Pancreas (tissue), 10 donors: ENCODE results near the gene COL9A2. TPM values are rescaled to one million over a fixed set of nuclear protein-coding genes. Genes with fewer than 3 reads are reported as not detected.
A peak's percentile ranks its signal among the peaks of the same experiment; 100 is the strongest.
"Not testable (repeated sequence)": the region's sequence is repeated elsewhere in the genome, so short reads cannot be mapped to it uniquely, and the experiment has no call there.

Experiments used
- ATAC-seq, 4 donors: fragments of 200-7000 bp; cut with Tn5 transposase; one replicate each; pipeline versions ENCODE4 v1.8.0 to v1.9.1; 2020; ENCODE audit warnings: mild to moderate bottlenecking in 4 of 4, moderate library complexity in 4 of 4
- DNase-seq, 6 donors: peaks; one replicate each; pipeline ENCODE4 v3.0.0-alpha.2; 2020
- FAIRE-seq: peaks from 2 replicates; lab custom pipeline; 2012; peaks lifted over from hg19 to GRCh38; lab: Jason Lieb, UNC
- H3K27ac ChIP-seq, 4 donors: fragments of 200-600 bp; sonication (generic); 1 replicate in 3 of 4; 2 replicates in 1 of 4; pipeline versions ENCODE4 v1.5.0 to v1.8.0; 2020
- H3K27me3 ChIP-seq, 4 donors: fragments of 200-600 bp; one replicate each; pipeline ENCODE4 v1.8.0; 2021
- H3K36me3 ChIP-seq, 3 donors: fragments of 200-600 bp; sonication (generic) in 1 of 3; one replicate each; pipeline versions ENCODE4 v1.5.0 to v1.8.0; 2020 to 2021
- H3K4me1 ChIP-seq, 3 donors: fragments of 200-600 bp; one replicate each; pipeline ENCODE4 v1.8.0; 2021
- H3K4me3 ChIP-seq, 4 donors: fragments of 200-600 bp; sonication (generic) in 2 of 4; one replicate each; pipeline versions ENCODE4 v1.5.0 to v1.8.0; 2020 to 2021
- H3K9me3 ChIP-seq, 4 donors: fragments of 200-600 bp; one replicate each; pipeline ENCODE4 v1.8.0; 2021
- CTCF ChIP-seq, 4 donors: fragments of 200-600 bp; sonication (generic) in 3 of 4; IDR thresholded peaks; one replicate each; pipeline versions ENCODE4 v1.5.0 to v1.8.0; 2021; ENCODE audit warnings: antibody characterized with exemption in 4 of 4
- WGBS, 2 donors: extraction: QIAGEN DNeasy Blood & Tissue Kit; methylation state at CpG; one replicate each; pipeline ENCODE4 v1.1.7; 2013; 5-methylcytosine and 5-hydroxymethylcytosine counted together
- intact Hi-C, 3 donors: fragments of 100-400 bp; cut with DNase I; formaldehyde crosslinking; loops; one replicate each; pipeline versions ENCODE4 v1.11.1 to v1.14.2; 2022
- polyA plus RNA-seq, 2 donors: library from polyadenylated mRNA; stranded (reverse); fragments of 200-250 nt; gene quantifications; one replicate each; pipeline ENCODE4 v1.2.3, GENCODE V29; 2013
- total RNA-seq, 6 donors: library from RNA; stranded (reverse); fragmentation: NEBNext Ultra II Directional in 4 of 6; extraction: Animal tissue kit (Norgen Biotek cat#: 25700) in 4 of 6; gene quantifications; one replicate each; pipeline versions ENCODE4 v1.2.1 to v1.2.4, GENCODE V29; 2021 to 2023
- donor health status: healthy with polysubstance abuse.
- donor health status: DM: no; HTN: no; CAD: no; lungs with moderate emphysema.
- donor health status: DM: no; HTN: no; CAD: no.
- donor health status: control.
- donor health status: control.
- donor health status: Bipolar disorder and iron deficiency.
- donor health status: DM: yes; HTN: yes; CAD: no.
- donor health status: DM: no; HTN: no; CAD: no.
- donor health status: DM: no; HTN: no; CAD: no.
- donor health status: DM: yes; HTN: yes; CAD: no.

The COL9A2 gene
- total and polyA plus RNA-seq, 8 donors: 0.55 to 10.9 (median 2.1) TPM

GRCh38 chr1:40339420-40340323, 22.6 kb upstream of the COL9A2 start:
- DNase-seq (no peak), ATAC-seq (peak in 3 of 4 donors; percentile 17 to 46 (median 33)), FAIRE-seq (no peak)
- no peaks in the 10 kb centered on the region for H3K36me3 ChIP-seq
- intact Hi-C loops: loop anchor here (5.0 to 10.0 kb wide), 3 partner anchors 187 to 195 kb away; no protein-coding TSS in a partner anchor
- WGBS, 2 donors: 47 to 50% methylated on average over 6 of the region's 6 CpGs
- H3K4me3 ChIP-seq: no peak overlapping the region
- H3K4me1 ChIP-seq: no peaks in the 10 kb centered on the region
- H3K9me3 ChIP-seq: no peaks in the 10 kb centered on the region
- no peak for TF ChIP-seq CTCF (IDR thresholded peaks at IDR 0.05)
- H3K27ac ChIP-seq: no peak overlapping the region
- no peaks in the 10 kb centered on the region for H3K27me3 ChIP-seq

GRCh38 chr1:40338745-40339419, 21.8 kb upstream of the COL9A2 start:
- H3K27me3 ChIP-seq: no peaks in the 10 kb centered on the region
- no peaks in the 10 kb centered on the region for H3K9me3 ChIP-seq
- peak; percentile 64 to 94 (median 87) for DNase-seq
- intact Hi-C loops: loop anchor here in 1 of 3 donors (5.0 kb wide), 1 partner anchor 187 kb away; no protein-coding TSS in a partner anchor
- peak; percentile 86 to 95 (median 92) for TF ChIP-seq CTCF (IDR thresholded peaks at IDR 0.05)
- H3K4me3 ChIP-seq: peak overlapping the region in 1 of 4 donors; percentile 23
- H3K27ac ChIP-seq: peak overlapping the region in 1 of 4 donors; percentile 37
- no peak for FAIRE-seq
- ATAC-seq: peak; percentile 93 to 98 (median 98)
- H3K4me1 ChIP-seq: no peaks in the 10 kb centered on the region
- WGBS, 2 donors: 25 to 29% methylated on average over 21 of the region's 21 CpGs
- no peaks in the 10 kb centered on the region for H3K36me3 ChIP-seq

GRCh38 chr1:40337443-40337842, 20.4 kb upstream of the COL9A2 start:
- no peak for FAIRE-seq
- Histone ChIP-seq H3K27ac (no peak overlapping the region), H3K4me3 (no peak overlapping the region), H3K27me3 (no peaks in the 10 kb centered on the region), H3K36me3 (no peaks in the 10 kb centered on the region), H3K4me1 (no peaks in the 10 kb centered on the region), H3K9me3 (no peaks in the 10 kb centered on the region)
- WGBS, 2 donors: 77 to 80% methylated on average over 8 of the region's 8 CpGs
- intact Hi-C loops: loop anchor here in 1 of 3 donors (5.0 kb wide), 1 partner anchor 185 kb away; no protein-coding TSS in a partner anchor
- no peak for TF ChIP-seq CTCF (IDR thresholded peaks at IDR 0.05)
- DNase-seq: no peak
- no peak for ATAC-seq

- intact Hi-C loops: no loop called here
- no peaks in the 10 kb centered on the region for H3K36me3 ChIP-seq
- H3K9me3 ChIP-seq: no peaks in the 10 kb centered on the region
- peak; percentile 5 for FAIRE-seq
- H3K27me3 ChIP-seq: no peaks in the 10 kb centered on the region
- TF ChIP-seq CTCF (IDR thresholded peaks at IDR 0.05): no peak
- ATAC-seq: no peak
- DNase-seq: no peak
- no peak overlapping the region for H3K27ac ChIP-seq
- no peaks in the 10 kb centered on the region for H3K4me1 ChIP-seq
- H3K4me3 ChIP-seq: no peak overlapping the region
- 77 to 87% methylated on average over 1 of the region's 1 CpG for WGBS, 2 donors
Measured at GRCh38 chr1:40332695-40333094, 15.6 kb upstream of the COL9A2 start.

GRCh38 chr1:40331403-40331802, 14.3 kb upstream of the COL9A2 start:
- FAIRE-seq, intact Hi-C loops: not testable (repeated sequence)
- WGBS, 2 donors: 92 to 96% methylated on average over 1 of the region's 1 CpG

More at GRCh38 chr1:40331403-40331802, 14.3 kb upstream of the COL9A2 start:
- H3K27me3 ChIP-seq, H3K9me3 ChIP-seq, H3K36me3 ChIP-seq, H3K27ac ChIP-seq, H3K4me3 ChIP-seq, ATAC-seq, DNase-seq, H3K4me1 ChIP-seq: not testable (repeated sequence)
